Muscle layer of colon (tissue), 2 donors: ENCODE measurements around the gene ZC3H12C.

Experiments
- H3K27ac ChIP-seq: one replicate; pipeline ENCODE4 v1.7.0; 2013; ENCODE audit warnings: low read depth, mild to moderate bottlenecking, low read length, moderate library complexity
- H3K27me3 ChIP-seq, 2 donors: one replicate each; pipeline ENCODE4 v1.7.0; 2013; ENCODE audit warnings: low read length in 2 of 2, mild to moderate bottlenecking in 2 of 2; ENCODE audit not compliant: insufficient read depth in 2 of 2, control insufficient read depth in 1 of 2
- H3K36me3 ChIP-seq: one replicate; pipeline ENCODE4 v1.7.0; 2013; ENCODE audit warnings: mild to moderate bottlenecking, low read length; ENCODE audit not compliant: insufficient read depth
- H3K4me1 ChIP-seq: one replicate; pipeline ENCODE4 v1.7.0; 2013; ENCODE audit warnings: mild to moderate bottlenecking, low read length; ENCODE audit not compliant: insufficient read depth
- H3K4me3 ChIP-seq, 2 donors: one replicate each; pipeline ENCODE4 v1.7.0; 2013; ENCODE audit warnings: low read length in 2 of 2, low read depth in 1 of 2, mild to moderate bottlenecking in 1 of 2, moderate library complexity in 1 of 2
- H3K9ac ChIP-seq: one replicate; pipeline ENCODE4 v1.7.0; 2013; ENCODE audit warnings: low read length
- H3K9me3 ChIP-seq: one replicate; pipeline ENCODE4 v1.7.0; 2013; ENCODE audit warnings: mild to moderate bottlenecking, low read length
- donor health status: abdominal sarcoma.
- donor health status: Adenocarcinoma of cecum.

Gene ZC3H12C

GRCh38 chr11:110092515-110093406, at the start of gene ZC3H12C:
ZC3H12C (plus strand) TSS chr11:110093392; CDS start chr11:110093412, 20 bp downstream.
- Histone ChIP-seq H3K4me1 (peaks cover 13% of the 10 kb centered on the region), H3K9me3 (no peaks in the 10 kb centered on the region), H3K9ac (peak within 1 kb of the TSS; percentile 83), H3K4me3 (peak within 1 kb of the TSS; percentile 53 to 86), H3K27me3 (no peaks in the 10 kb centered on the region), H3K36me3 (no peaks in the 10 kb centered on the region), H3K27ac (peak within 1 kb of the TSS; percentile 87)

- no peaks in the 10 kb centered on the region for H3K9me3 ChIP-seq
- H3K4me1 ChIP-seq: no peaks in the 10 kb centered on the region
- no peaks in the 10 kb centered on the region for H3K27me3 ChIP-seq
- no peaks in the 10 kb centered on the region for H3K36me3 ChIP-seq
- no peak overlapping the region for H3K9ac ChIP-seq
- no peak overlapping the region for H3K27ac ChIP-seq
- H3K4me3 ChIP-seq: no peak overlapping the region
Observed at GRCh38 chr11:110044226-110044968, 48.8 kb upstream of the ZC3H12C start.

GRCh38 chr11:110046775-110047380, 46.3 kb upstream of the ZC3H12C start:
- no peaks in the 10 kb centered on the region for H3K27me3 ChIP-seq
- H3K4me1 ChIP-seq: no peaks in the 10 kb centered on the region
- H3K4me3 ChIP-seq: no peak overlapping the region
- no peak overlapping the region for H3K9ac ChIP-seq
- no peaks in the 10 kb centered on the region for H3K36me3 ChIP-seq
- no peak overlapping the region for H3K27ac ChIP-seq
- H3K9me3 ChIP-seq: no peaks in the 10 kb centered on the region

GRCh38 chr11:110049501-110050200, 43.5 kb upstream of the ZC3H12C start:
- H3K27me3 ChIP-seq: no peaks in the 10 kb centered on the region
- no peak overlapping the region for H3K27ac ChIP-seq
- H3K9ac ChIP-seq: no peak overlapping the region
- no peak overlapping the region for H3K4me3 ChIP-seq
- no peaks in the 10 kb centered on the region for H3K36me3 ChIP-seq
- no peaks in the 10 kb centered on the region for H3K9me3 ChIP-seq
- no peaks in the 10 kb centered on the region for H3K4me1 ChIP-seq

DNA sequence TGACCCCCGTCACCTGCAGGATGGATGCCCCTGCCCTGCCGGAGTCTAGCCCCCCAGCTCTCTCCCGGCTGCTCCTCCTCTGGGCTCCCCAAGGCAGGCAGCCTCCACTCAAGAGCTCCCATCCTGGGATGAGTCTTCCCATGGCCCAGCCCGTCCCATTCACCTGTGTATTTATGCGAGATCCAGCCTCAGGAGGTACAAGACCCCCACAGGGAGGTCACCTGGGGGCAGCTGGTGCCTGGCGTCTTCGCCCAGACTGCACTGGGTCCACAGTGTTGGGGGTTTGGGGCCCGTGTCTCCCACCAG, 43.0 kb upstream of the ZC3H12C start:
- no peaks in the 10 kb centered on the region for H3K9me3 ChIP-seq
- H3K27me3 ChIP-seq: no peaks in the 10 kb centered on the region

DNA sequence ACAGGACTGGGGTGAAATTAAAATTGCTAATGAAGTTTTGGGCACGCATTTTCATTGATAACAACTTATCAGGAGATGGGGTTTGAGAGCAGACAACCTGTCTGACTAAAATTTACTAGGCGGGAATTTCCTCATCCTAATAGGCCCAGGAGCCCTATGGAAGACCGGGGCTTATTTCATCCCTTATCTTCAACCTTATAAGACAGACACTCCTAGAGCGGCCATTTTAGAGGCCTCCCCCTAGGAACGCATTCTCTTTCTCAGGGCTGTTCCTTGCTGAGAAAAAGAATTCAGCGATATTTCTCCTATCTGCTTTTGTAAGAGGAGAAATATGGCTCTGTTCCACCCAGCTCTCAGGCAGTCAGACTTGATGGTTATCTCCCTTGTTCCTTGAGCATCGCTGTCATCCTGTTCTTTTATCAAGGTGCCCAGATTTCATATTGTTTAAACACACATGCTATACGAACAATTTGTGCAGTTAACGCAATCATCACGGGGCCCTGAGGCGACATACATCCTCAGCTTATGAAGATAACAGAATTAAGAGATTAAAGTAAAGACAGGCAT, 39.3 kb upstream of the ZC3H12C start:
- Histone ChIP-seq H3K4me3 (no peak overlapping the region), H3K36me3 (no peaks in the 10 kb centered on the region), H3K9me3 (no peaks in the 10 kb centered on the region), H3K27ac (no peak overlapping the region), H3K4me1 (no peaks in the 10 kb centered on the region), H3K9ac (no peak overlapping the region), H3K27me3 (no peaks in the 10 kb centered on the region)

More for the DNA sequence above, 43.0 kb upstream of the ZC3H12C start:
- Histone ChIP-seq H3K27ac (no peak overlapping the region), H3K4me3 (no peak overlapping the region), H3K9ac (no peak overlapping the region), H3K4me1 (no peaks in the 10 kb centered on the region), H3K36me3 (no peaks in the 10 kb centered on the region)

DNA sequence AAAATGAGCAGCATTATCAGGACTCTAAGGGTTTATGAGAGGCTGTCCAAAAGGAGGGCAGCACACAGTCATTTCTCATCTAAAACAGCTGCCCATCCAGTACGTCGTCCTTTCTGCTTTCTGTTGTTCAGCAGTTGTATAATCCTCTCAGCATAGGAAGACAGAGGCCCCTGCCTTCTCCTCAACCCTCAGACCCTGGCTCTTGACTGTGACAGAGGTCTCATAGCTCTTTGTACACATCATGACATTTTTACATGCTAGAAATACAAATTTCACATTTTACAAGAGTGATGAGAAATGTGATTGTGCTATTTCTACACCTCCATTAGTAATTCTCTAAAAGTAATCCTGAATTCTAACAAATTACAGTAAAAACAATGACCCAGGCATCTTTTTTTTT, 36.2 kb upstream of the ZC3H12C start:
- no peaks in the 10 kb centered on the region for H3K27me3 ChIP-seq
- no peak overlapping the region for H3K4me3 ChIP-seq
- no peaks in the 10 kb centered on the region for H3K4me1 ChIP-seq
- H3K9ac ChIP-seq: no peak overlapping the region
- H3K9me3 ChIP-seq: no peaks in the 10 kb centered on the region
- H3K27ac ChIP-seq: no peak overlapping the region
- H3K36me3 ChIP-seq: no peaks in the 10 kb centered on the region

- H3K9me3 ChIP-seq: no peaks in the 10 kb centered on the region
- no peak overlapping the region for H3K27ac ChIP-seq
- no peaks in the 10 kb centered on the region for H3K4me1 ChIP-seq
- no peaks in the 10 kb centered on the region for H3K27me3 ChIP-seq
- H3K9ac ChIP-seq: no peak overlapping the region
- H3K4me3 ChIP-seq: no peak overlapping the region
- H3K36me3 ChIP-seq: no peaks in the 10 kb centered on the region
Observed at GRCh38 chr11:110059706-110060463, 33.3 kb upstream of the ZC3H12C start.

DNA sequence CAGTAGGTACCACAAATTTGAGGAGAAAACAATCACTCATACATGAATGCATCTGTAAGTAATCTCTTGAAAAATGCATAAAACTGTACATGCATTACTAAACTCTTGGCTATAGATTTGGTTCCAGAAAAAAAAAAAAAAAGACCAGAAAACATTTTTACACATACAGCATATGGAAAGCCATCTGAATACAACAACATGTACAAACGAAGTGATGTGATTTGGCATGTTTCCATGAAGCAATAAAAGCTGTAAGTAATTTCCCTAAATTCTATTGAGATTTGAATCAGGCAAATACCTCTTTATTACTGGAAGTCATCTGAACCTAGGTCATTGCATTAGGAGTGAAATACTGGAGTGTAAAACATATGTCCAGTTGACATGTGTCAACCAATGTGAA, 31.9 kb upstream of the ZC3H12C start:
- H3K27ac ChIP-seq: no peak overlapping the region
- H3K27me3 ChIP-seq: no peaks in the 10 kb centered on the region
- H3K9ac ChIP-seq: no peak overlapping the region
- no peaks in the 10 kb centered on the region for H3K4me1 ChIP-seq
- no peaks in the 10 kb centered on the region for H3K36me3 ChIP-seq
- H3K4me3 ChIP-seq: no peak overlapping the region
- no peaks in the 10 kb centered on the region for H3K9me3 ChIP-seq

DNA sequence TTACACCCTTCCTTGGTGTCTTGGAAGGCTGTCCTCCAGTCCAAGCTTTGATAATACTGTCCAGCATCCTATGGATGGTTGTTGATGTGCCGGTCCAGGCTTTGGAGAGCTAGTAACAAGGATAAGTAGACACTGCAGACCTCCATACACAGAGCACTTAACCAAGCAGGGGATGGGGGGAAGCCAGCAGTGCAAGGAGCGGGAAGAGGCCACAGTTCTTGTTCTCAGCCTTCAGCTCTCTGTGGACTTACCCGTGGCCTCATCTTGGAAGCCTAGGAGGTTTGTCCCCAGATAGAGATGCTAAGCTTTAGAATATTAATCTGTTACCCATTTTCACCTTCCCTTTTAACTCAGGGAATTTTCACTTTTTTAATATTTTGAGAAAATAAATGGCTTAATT, 30.9 kb upstream of the ZC3H12C start:
- H3K27me3 ChIP-seq: no peaks in the 10 kb centered on the region
- H3K9ac ChIP-seq: no peak overlapping the region
- no peaks in the 10 kb centered on the region for H3K4me1 ChIP-seq
- no peak overlapping the region for H3K27ac ChIP-seq
- H3K36me3 ChIP-seq: no peaks in the 10 kb centered on the region
- H3K4me3 ChIP-seq: no peak overlapping the region
- no peaks in the 10 kb centered on the region for H3K9me3 ChIP-seq
